Activated naive CD8-positive, alpha-beta T cell treated with anti-CD3 and anti-CD28 coated beads, Interleukin-2, amount 10 ng/mL, durations not matched to agents 7 days and 5 days (primary cell): ENCODE results near the gene CFAP69. TPM values are rescaled to one million over a fixed set of nuclear protein-coding genes. Genes with fewer than 3 reads are reported as not detected.

Experiments
- ATAC-seq: fragments of 150-1000 bp; cut with Tn5 transposase; one replicate; pipeline ENCODE4 v1.10.0; 2021; ENCODE audit warnings: low read depth, moderate library complexity
- POLR2A ChIA-PET: fragments of 350-600 bp; sonication (Branson Sonifier 250); formaldehyde crosslinking; loops from one replicate; lab custom pipeline; 2021; ENCODE audit warnings: antibody characterized with exemption; lab: Charles Lee
- DNase-seq: peaks from one replicate; pipeline ENCODE4 v3.0.0; 2021
- H3K27ac Mint-ChIP-seq: one replicate; pipeline ENCODE4 v1.8.0; 2022; ENCODE audit warnings: mild to moderate bottlenecking, mixed read lengths
- H3K27me3 Mint-ChIP-seq: one replicate; pipeline ENCODE4 v1.8.0; 2022; ENCODE audit warnings: mild to moderate bottlenecking, moderate library complexity, mixed read lengths
- H3K36me3 Mint-ChIP-seq: one replicate; pipeline ENCODE4 v1.8.0; 2021; ENCODE audit warnings: mild to moderate bottlenecking, mixed read lengths
- H3K4me1 Mint-ChIP-seq: one replicate; pipeline ENCODE4 v1.8.0; 2021; ENCODE audit warnings: mixed read lengths
- H3K4me3 Mint-ChIP-seq: one replicate; pipeline ENCODE4 v1.8.0; 2022; ENCODE audit warnings: mild to moderate bottlenecking, moderate library complexity, mixed read lengths
- H3K9me3 Mint-ChIP-seq: one replicate; pipeline ENCODE4 v1.8.0; 2021; ENCODE audit warnings: mixed read lengths
- total RNA-seq, 2 experiments: library from RNA; stranded (reverse); gene quantifications; one replicate each; pipeline ENCODE4 v1.2.3, GENCODE V29; 2021

CFAP69 gene
- total RNA-seq, 2 experiments from 2014 or later, result 0.33 TPM; not detected in 1

DNA sequence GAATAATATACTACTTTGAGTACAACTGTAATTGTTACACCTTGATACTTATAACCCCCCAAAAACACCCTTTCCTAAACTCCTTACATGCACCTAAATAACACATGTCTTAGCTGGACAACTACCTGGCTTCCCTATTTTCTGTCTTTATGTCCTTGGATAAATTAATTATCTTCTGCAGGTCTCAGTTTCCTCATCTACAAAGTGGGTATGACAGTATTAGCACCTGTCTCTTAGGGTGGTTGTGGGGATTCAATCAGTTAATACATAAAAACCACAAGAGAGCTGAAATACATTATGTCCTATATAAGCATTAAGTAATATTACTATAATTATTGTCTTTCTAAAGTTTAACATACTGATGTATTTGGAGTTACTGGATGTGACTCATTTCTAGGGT, 22.6 kb upstream of the CFAP69 start:
- no peak for ATAC-seq
- H3K4me1 Mint-ChIP-seq, result no peaks in the 10 kb centered on the region
- POLR2A ChIA-PET, result no interaction called here
- peaks cover 26% of the 10 kb centered on the region for H3K27me3 Mint-ChIP-seq
- H3K36me3 Mint-ChIP-seq, result no peaks in the 10 kb centered on the region
- no peak for DNase-seq
- H3K4me3 Mint-ChIP-seq, result no peak overlapping the region
- no peaks in the 10 kb centered on the region for H3K9me3 Mint-ChIP-seq
- no peak overlapping the region for H3K27ac Mint-ChIP-seq

GRCh38 chr7:90222811-90223725, 21.9 kb upstream of the CFAP69 start:
- no peak for ATAC-seq
- Mint-ChIP-seq H3K4me3 (no peak overlapping the region), H3K27ac (no peak overlapping the region), H3K36me3 (no peaks in the 10 kb centered on the region), H3K27me3 (peaks cover 27% of the 10 kb centered on the region), H3K9me3 (no peaks in the 10 kb centered on the region), H3K4me1 (no peaks in the 10 kb centered on the region)
- POLR2A ChIA-PET, result no interaction called here
- DNase-seq, result no peak

GRCh38 chr7:90224195-90224594, 20.8 kb upstream of the CFAP69 start:
- no peaks in the 10 kb centered on the region for H3K36me3 Mint-ChIP-seq
- peaks cover 26% of the 10 kb centered on the region for H3K27me3 Mint-ChIP-seq
- no peak overlapping the region for H3K27ac Mint-ChIP-seq
- H3K9me3 Mint-ChIP-seq, result no peaks in the 10 kb centered on the region
- H3K4me1 Mint-ChIP-seq, result no peaks in the 10 kb centered on the region
- ATAC-seq, result no peak
- POLR2A ChIA-PET, result no interaction called here
- no peak overlapping the region for H3K4me3 Mint-ChIP-seq
- no peak for DNase-seq

DNA sequence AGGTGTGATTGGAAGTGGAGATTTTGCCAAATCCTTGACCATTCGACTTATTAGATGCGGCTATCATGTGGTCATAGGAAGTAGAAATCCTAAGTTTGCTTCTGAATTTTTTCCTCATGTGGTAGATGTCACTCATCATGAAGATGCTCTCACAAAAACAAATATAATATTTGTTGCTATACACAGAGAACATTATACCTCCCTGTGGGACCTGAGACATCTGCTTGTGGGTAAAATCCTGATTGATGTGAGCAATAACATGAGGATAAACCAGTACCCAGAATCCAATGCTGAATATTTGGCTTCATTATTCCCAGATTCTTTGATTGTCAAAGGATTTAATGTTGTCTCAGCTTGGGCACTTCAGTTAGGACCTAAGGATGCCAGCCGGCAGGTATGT, 19.8 kb upstream of the CFAP69 start:
- no peak overlapping the region for H3K4me3 Mint-ChIP-seq
- no peaks in the 10 kb centered on the region for H3K4me1 Mint-ChIP-seq
- no peak overlapping the region for H3K27ac Mint-ChIP-seq
- no peaks in the 10 kb centered on the region for H3K9me3 Mint-ChIP-seq
- no peak for ATAC-seq
- no peaks in the 10 kb centered on the region for H3K36me3 Mint-ChIP-seq
- no peak for DNase-seq
- POLR2A ChIA-PET, result no interaction called here
- H3K27me3 Mint-ChIP-seq, result peaks cover 25% of the 10 kb centered on the region

DNA sequence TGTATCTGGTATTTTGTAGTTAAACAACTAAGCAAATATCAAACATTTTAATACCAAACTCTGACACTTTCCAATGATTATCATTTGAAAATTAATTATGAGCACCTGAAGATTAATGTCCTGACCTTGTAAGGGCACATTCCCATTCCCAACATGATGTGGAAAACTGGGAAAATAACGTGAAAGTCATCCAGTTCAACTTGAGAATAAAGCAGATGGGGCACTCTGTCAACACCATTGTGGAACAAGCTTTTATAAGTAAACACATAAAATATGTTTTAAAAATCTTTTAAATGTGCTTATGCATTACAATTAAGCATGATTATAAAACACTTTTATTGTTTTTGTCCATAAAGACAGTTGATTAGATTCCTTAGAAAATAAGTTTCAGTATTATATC, 19.4 kb upstream of the CFAP69 start:
- Mint-ChIP-seq H3K36me3 (no peaks in the 10 kb centered on the region), H3K4me3 (no peak overlapping the region), H3K27ac (no peak overlapping the region), H3K9me3 (no peaks in the 10 kb centered on the region), H3K4me1 (no peaks in the 10 kb centered on the region), H3K27me3 (peaks cover 22% of the 10 kb centered on the region)
- POLR2A ChIA-PET, result no interaction called here
- DNase-seq (no peak), ATAC-seq (no peak)

GRCh38 chr7:90227259-90227658, 17.7 kb upstream of the CFAP69 start:
- ATAC-seq (no peak), DNase-seq (no peak)
- Mint-ChIP-seq H3K9me3 (no peaks in the 10 kb centered on the region), H3K27me3 (peaks cover 18% of the 10 kb centered on the region), H3K27ac (no peak overlapping the region), H3K36me3 (no peaks in the 10 kb centered on the region), H3K4me1 (no peaks in the 10 kb centered on the region), H3K4me3 (no peak overlapping the region)
- POLR2A ChIA-PET, result no interaction called here

DNA sequence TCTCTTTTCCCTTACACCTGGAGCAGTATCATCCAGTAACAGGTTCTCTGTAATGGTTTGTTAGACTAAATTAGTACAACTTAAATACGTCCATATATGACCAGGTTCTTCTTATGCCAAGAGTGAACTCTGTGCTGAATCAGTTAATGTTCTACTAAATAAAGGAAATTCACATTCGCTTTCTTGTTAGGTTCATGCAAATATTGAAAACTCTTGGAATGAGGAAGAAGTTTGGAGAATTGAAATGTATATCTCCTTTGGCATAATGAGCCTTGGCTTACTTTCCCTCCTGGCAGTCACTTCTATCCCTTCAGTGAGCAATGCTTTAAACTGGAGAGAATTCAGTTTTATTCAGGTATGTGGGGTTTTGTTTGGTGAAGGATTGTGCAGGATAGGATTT, 15.3 kb upstream of the CFAP69 start:
- peaks cover 21% of the 10 kb centered on the region for H3K27me3 Mint-ChIP-seq
- no peak for ATAC-seq
- H3K4me3 Mint-ChIP-seq, result no peak overlapping the region
- DNase-seq, result no peak
- H3K9me3 Mint-ChIP-seq, result no peaks in the 10 kb centered on the region
- H3K4me1 Mint-ChIP-seq, result no peaks in the 10 kb centered on the region
- H3K36me3 Mint-ChIP-seq, result no peaks in the 10 kb centered on the region
- no peak overlapping the region for H3K27ac Mint-ChIP-seq
- POLR2A ChIA-PET, result no interaction called here

DNA sequence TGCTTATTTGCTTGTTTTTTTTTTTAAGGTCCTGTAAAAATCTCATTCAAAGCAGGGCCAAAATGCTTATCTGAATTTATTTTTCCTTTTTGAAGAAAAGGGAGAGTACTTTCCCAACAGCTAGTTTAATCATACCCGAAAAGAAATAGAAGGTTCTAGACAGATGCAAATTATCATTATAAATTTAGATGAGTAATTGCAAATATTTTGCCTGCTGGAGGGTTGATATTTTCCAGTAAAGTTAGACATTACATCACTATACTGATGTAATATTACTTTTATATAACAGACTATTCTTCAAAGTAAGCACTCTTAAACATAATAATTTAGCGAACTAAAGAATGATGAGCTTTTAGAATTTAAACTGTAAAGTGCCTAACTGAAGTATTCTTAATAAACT, 14.1 kb upstream of the CFAP69 start:
- ATAC-seq, result no peak

DNA sequence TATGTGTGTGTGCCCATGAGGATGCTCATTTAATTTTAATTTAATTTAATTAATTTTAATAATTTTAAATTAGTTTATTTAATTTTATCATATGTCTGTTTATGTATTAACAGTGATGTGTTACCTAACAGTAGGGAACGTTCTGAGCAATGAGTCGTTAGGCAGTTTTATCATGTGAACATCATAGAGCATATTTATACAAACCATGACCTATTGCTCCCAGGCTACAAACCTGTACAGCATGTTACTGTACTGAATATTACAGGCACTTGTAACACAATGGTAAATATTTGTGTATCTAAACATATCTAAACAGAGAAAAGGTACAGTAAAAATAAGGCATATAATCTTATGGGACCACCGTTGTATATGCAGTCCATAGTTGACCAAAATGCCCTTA, 13.7 kb upstream of the CFAP69 start:
- DNase-seq (no peak), ATAC-seq (no peak)
- Mint-ChIP-seq H3K27me3 (peaks cover 16% of the 10 kb centered on the region), H3K4me3 (no peak overlapping the region), H3K27ac (no peak overlapping the region), H3K9me3 (no peaks in the 10 kb centered on the region), H3K4me1 (no peaks in the 10 kb centered on the region), H3K36me3 (no peaks in the 10 kb centered on the region)
- POLR2A ChIA-PET, result interaction anchor here (0.6 kb wide), 1 partner anchor 168 kb away, joined by 3 read pairs; no protein-coding TSS in a partner anchor

More for the DNA sequence above, 14.1 kb upstream of the CFAP69 start:
- H3K36me3 Mint-ChIP-seq, result no peaks in the 10 kb centered on the region
- peaks cover 16% of the 10 kb centered on the region for H3K27me3 Mint-ChIP-seq
- H3K4me1 Mint-ChIP-seq, result no peaks in the 10 kb centered on the region
- H3K4me3 Mint-ChIP-seq, result no peak overlapping the region
- no peak overlapping the region for H3K27ac Mint-ChIP-seq
- no peaks in the 10 kb centered on the region for H3K9me3 Mint-ChIP-seq
- POLR2A ChIA-PET, result interaction anchor here (0.6 kb wide), 1 partner anchor 168 kb away, joined by 3 read pairs; no protein-coding TSS in a partner anchor
- DNase-seq, result no peak

DNA sequence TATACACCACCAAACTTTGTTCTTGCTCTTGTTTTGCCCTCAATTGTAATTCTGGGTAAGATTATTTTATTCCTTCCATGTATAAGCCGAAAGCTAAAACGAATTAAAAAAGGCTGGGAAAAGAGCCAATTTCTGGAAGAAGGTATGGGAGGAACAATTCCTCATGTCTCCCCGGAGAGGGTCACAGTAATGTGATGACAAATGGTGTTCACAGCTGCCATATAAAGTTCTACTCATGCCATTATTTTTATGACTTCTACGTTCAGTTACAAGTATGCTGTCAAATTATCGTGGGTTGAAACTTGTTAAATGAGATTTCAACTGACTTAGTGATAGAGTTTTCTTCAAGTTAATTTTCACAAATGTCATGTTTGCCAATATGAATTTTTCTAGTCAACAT, 12.5 kb upstream of the CFAP69 start:
- Mint-ChIP-seq H3K27ac (no peak overlapping the region), H3K27me3 (peaks cover 22% of the 10 kb centered on the region), H3K4me1 (no peaks in the 10 kb centered on the region), H3K9me3 (no peaks in the 10 kb centered on the region), H3K4me3 (no peak overlapping the region), H3K36me3 (no peaks in the 10 kb centered on the region)
- DNase-seq, result no peak
- ATAC-seq, result no peak
- POLR2A ChIA-PET, result no interaction called here

DNA sequence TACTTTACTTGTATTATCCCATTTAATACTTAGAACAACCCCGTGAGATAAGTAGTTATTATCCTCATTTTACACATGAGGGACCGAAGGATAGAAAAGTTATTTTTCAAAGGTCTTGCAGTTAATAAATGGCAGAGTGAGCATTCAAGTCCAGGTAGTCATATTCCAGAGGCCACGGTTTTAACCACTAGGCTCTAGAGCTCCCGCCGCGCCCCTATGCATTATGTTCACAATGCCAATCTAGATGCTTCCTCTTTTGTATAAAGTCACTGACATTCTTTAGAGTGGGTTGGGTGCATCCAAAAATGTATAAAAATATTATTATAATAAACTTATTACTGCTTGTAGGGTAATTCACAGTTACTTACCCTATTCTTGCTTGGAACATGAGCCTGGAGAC, 11.4 kb upstream of the CFAP69 start:
- POLR2A ChIA-PET, result no interaction called here
- Mint-ChIP-seq H3K27me3 (peaks cover 19% of the 10 kb centered on the region), H3K4me3 (no peak overlapping the region), H3K36me3 (no peaks in the 10 kb centered on the region), H3K27ac (no peak overlapping the region), H3K9me3 (no peaks in the 10 kb centered on the region), H3K4me1 (no peaks in the 10 kb centered on the region)
- ATAC-seq (no peak), DNase-seq (no peak)

GRCh38 chr7:90236721-90237289, 8.2 kb upstream of the CFAP69 start:
- no peaks in the 10 kb centered on the region for H3K9me3 Mint-ChIP-seq
- peaks cover 15% of the 10 kb centered on the region for H3K27me3 Mint-ChIP-seq
- POLR2A ChIA-PET, result no interaction called here

DNA sequence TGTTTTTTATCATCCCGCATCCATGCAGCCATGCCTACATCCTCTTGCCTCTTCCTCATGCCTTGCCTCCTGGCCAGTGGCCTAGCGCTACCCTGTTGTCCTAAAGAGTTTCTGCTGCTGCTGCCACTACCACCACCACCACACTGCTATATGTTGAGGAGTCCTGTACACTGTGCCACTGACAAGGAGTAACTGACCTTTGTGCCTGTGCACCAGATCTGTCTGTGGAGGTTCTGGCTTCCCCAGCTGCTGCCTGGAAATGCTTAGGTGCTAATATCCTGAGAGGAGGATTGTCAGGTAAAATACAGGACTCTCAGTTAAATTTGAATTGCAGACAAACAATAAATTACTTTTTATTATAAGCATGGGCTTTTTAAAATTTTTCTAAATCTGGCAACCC, 7.0 kb upstream of the CFAP69 start:
- no peak for DNase-seq
- POLR2A ChIA-PET, result no interaction called here
- H3K27me3 Mint-ChIP-seq, result peaks cover 17% of the 10 kb centered on the region
- no peaks in the 10 kb centered on the region for H3K4me1 Mint-ChIP-seq
- H3K4me3 Mint-ChIP-seq, result no peak overlapping the region
- H3K9me3 Mint-ChIP-seq, result no peaks in the 10 kb centered on the region
- ATAC-seq, result no peak
- H3K27ac Mint-ChIP-seq, result no peak overlapping the region
- no peaks in the 10 kb centered on the region for H3K36me3 Mint-ChIP-seq

More at GRCh38 chr7:90236721-90237289, 8.2 kb upstream of the CFAP69 start:
- no peak for DNase-seq
- no peak for ATAC-seq
- H3K4me1 Mint-ChIP-seq, result no peaks in the 10 kb centered on the region
- no peak overlapping the region for H3K4me3 Mint-ChIP-seq
- no peaks in the 10 kb centered on the region for H3K36me3 Mint-ChIP-seq
- H3K27ac Mint-ChIP-seq, result no peak overlapping the region

- H3K27ac Mint-ChIP-seq, result no peak overlapping the region
- H3K27me3 Mint-ChIP-seq, result peaks cover 20% of the 10 kb centered on the region
- no peaks in the 10 kb centered on the region for H3K36me3 Mint-ChIP-seq
- no peaks in the 10 kb centered on the region for H3K9me3 Mint-ChIP-seq
- ATAC-seq (no peak), DNase-seq (no peak)
- no peaks in the 10 kb centered on the region for H3K4me1 Mint-ChIP-seq
- no peak overlapping the region for H3K4me3 Mint-ChIP-seq
- POLR2A ChIA-PET, result no interaction called here
Observed at GRCh38 chr7:90238583-90238982, 6.4 kb upstream of the CFAP69 start.
